H1 (cell line): ENCODE results near the gene CDH16.

Experiments used
- ATF2 ChIP-seq: IDR thresholded peaks from 2 replicates; pipeline ENCODE4 v1.6.1; 2012; ENCODE audit warnings: low read length, inconsistent platforms
- CHD2 ChIP-seq: IDR thresholded peaks from 2 replicates; pipeline ENCODE4 v1.6.1; 2012; ENCODE audit warnings: low read length, improper control_type of control experiment
- CTCF ChIP-seq, 3 experiments: IDR thresholded peaks; 1 replicate in 2 of 3; 2 replicates in 1 of 3; pipeline versions ENCODE4 v1.5.1 to v1.6.1; 2011; ENCODE audit warnings: low read length in 3 of 3, mild to moderate bottlenecking in 3 of 3, inconsistent platforms in 2 of 3, low read depth in 1 of 3, moderate library complexity in 1 of 3; ENCODE audit not compliant: insufficient read depth in 1 of 3; ENCODE audit errors: control extremely low read depth in 1 of 3
- E2F6 ChIP-seq: IDR thresholded peaks from 2 replicates; pipeline ENCODE4 v1.6.1; 2012; ENCODE audit warnings: inconsistent platforms
- EP300 ChIP-seq, 2 experiments: IDR thresholded peaks; 1 replicate in 1 of 2; 2 replicates in 1 of 2; pipeline ENCODE4 v1.6.1; 2011 to 2012; ENCODE audit warnings: low read depth in 2 of 2, low read length in 2 of 2, mild to moderate bottlenecking in 2 of 2, borderline replicate concordance in 1 of 2, inconsistent platforms in 1 of 2, moderate library complexity in 1 of 2
- GABPA ChIP-seq: IDR thresholded peaks from 2 replicates; pipeline ENCODE4 v1.6.1; 2011; ENCODE audit warnings: mild to moderate bottlenecking, low read length, moderate library complexity, borderline replicate concordance; ENCODE audit not compliant: insufficient read depth
- POLR2A ChIP-seq, 2 experiments: IDR thresholded peaks; 1 replicate in 1 of 2; 2 replicates in 1 of 2; pipeline ENCODE4 v1.6.1; 2011; ENCODE audit warnings: low read depth in 2 of 2, low read length in 2 of 2, mild to moderate bottlenecking in 2 of 2; ENCODE audit errors: control extremely low read depth in 1 of 2
- POLR2AphosphoS5 ChIP-seq: IDR thresholded peaks from 2 replicates; pipeline ENCODE4 v1.6.1; 2011; ENCODE audit warnings: low read depth, low read length
- SIN3A ChIP-seq, 2 experiments: IDR thresholded peaks in 1 of 2; conservative IDR thresholded peaks in 1 of 2; 2 replicates each; pipeline ENCODE4 v1.6.1; 2011 to 2012; ENCODE audit warnings: low read length in 2 of 2, improper control_type of control experiment in 1 of 2, low read depth in 1 of 2, mild to moderate bottlenecking in 1 of 2
- SP1 ChIP-seq: IDR thresholded peaks from 2 replicates; pipeline ENCODE4 v1.6.1; 2011; ENCODE audit warnings: low read depth, low read length
- SUZ12 ChIP-seq: fragments of 200-600 bp; sonication (generic); IDR thresholded peaks from 2 replicates; pipeline ENCODE4 v1.6.1; 2012; ENCODE audit warnings: mild to moderate bottlenecking, inconsistent platforms, low read length, moderate library complexity, mixed read lengths
- TBP ChIP-seq: IDR thresholded peaks from 2 replicates; pipeline ENCODE4 v1.6.1; 2011; ENCODE audit warnings: low read depth, low read length, improper control_type of control experiment
- YY1 ChIP-seq: IDR thresholded peaks from 2 replicates; pipeline ENCODE4 v1.6.1; 2011; ENCODE audit warnings: low read depth, mild to moderate bottlenecking, low read length

- TF ChIP-seq CTCF (IDR thresholded peaks at IDR 0.05; ENCODE audit: control extremely low read depth in 1 of 3, insufficient read depth in 1 of 3, low read depth in 1 of 3, low read length in 3 of 3) (no peak), CHD2 (no peak), SIN3A (conservative IDR thresholded peaks at IDR 0.05 in 1 of 2, IDR thresholded peaks at IDR 0.05 in 1 of 2; ENCODE audit: low read depth in 1 of 2, low read length in 2 of 2) (no peak), SUZ12 (peak; percentile 79; the same call in 1 of the 2 replicates), YY1 (no peak), TBP (no peak), SP1 (no peak), E2F6 (no peak), EP300 (IDR thresholded peaks at IDR 0.05; ENCODE audit: borderline replicate concordance in 1 of 2, low read depth in 2 of 2, low read length in 2 of 2) (no peak), POLR2A (IDR thresholded peaks at IDR 0.05; ENCODE audit: control extremely low read depth in 1 of 2, low read depth in 2 of 2, low read length in 2 of 2) (no peak), ATF2 (no peak), POLR2AphosphoS5 (no peak), GABPA (no peak)
These were observed 30.1 kb upstream of the CDH16 start for GRCh38 chr16:66948837-66949225.
